HG03039 (cell line): Measurements from ENCODE around the gene MS4A1.
"Not testable (repeated sequence)": the region's sequence is repeated elsewhere in the genome, so short reads cannot be mapped to it uniquely, and the experiment has no call there.

Source experiments
- ATAC-seq: cut with Tn5 transposase; IDR thresholded peaks from one replicate; pipeline ENCODE4 v1.9.1; 2021; ENCODE audit warnings: mild to moderate bottlenecking, moderate library complexity; ENCODE audit not compliant: unreplicated experiment

The MS4A1 gene

DNA sequence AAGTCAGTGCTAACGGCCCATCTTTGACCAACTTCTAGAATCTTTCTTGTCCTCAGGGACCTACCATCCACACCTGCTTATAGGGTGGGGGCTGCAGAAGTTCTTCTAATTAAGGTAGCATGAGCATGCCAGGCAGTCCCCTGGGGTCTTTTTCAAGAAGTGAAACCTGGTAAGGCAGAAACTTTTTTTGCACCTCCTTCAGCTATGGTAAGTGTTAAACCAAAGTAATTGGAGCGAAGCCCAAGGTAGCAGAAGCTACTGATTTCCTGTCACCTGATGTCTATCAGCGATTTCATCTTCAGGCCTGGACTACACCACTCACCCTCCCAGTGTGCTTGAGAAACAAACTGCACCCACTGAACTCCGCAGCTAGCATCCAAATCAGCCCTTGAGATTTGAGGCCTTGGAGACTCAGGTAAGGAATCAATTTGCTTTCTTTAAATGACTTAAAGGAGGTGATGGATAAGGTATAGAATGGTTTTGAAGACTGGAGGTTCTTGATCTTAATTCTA is at the start of gene MS4A1:
TSS of gene MS4A1 (plus strand) at position 317 of the 512 bp plus-strand sequence. CDS start 6,528 bp downstream, outside the sequence.
- peak; percentile 68 for ATAC-seq

DNA sequence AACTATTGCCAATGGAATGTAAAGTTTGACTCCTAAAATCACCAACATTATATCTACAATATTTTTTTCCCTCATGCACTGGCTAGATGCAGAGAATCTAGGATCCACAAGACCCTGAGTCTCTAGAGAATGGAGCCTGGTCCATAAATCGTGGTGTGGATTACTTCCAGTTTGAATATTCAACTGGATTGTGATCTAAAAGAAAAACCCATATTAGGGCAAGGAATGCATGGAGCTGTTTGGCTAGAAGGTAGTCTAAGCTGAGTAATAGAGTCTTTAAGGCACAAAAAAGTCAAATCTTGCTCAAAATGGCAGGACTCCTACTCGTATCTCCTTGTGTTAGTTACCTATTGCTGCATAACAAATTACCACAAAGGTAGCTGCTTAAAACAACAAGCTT is 35.6 kb upstream of the MS4A1 start:
- ATAC-seq = no peak

DNA sequence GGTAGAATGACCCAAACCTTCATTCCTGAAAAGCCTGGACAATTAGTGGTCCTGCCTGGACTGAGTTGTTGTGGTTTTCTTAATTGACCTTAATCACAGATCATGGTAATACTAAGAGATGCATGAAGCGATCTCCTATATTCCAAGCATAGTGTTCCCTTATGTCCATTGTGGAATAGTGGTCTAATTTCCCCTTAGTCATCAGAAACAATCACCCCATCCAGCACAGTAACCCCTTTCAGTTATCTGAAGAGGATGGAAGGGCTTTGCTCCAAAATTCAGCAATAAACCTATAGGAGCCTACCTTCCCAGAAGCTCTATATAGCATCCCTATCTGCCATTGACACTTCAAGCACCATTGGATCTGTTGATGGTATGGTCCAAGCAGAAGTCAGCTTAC is 33.0 kb upstream of the MS4A1 start:
- no peak for ATAC-seq

DNA sequence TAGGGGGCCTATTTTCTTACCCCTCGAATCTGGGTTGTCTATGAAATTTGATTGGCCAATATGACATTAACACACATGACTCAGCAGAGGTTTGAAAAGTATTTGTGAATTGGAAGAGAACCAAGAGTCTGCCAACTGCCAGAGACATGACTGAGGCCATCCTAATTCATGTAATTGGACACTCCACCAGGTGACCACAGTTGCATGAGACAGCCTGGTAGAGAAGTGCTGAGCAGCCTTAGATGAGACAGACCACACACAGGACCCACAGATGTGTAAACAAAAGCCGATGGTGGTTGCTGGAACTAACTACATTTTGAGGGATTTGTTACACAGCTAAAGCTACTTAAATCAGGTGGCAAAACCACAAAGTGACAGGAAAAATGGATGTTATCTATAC is 27.1 kb upstream of the MS4A1 start:
- no peak for ATAC-seq

DNA sequence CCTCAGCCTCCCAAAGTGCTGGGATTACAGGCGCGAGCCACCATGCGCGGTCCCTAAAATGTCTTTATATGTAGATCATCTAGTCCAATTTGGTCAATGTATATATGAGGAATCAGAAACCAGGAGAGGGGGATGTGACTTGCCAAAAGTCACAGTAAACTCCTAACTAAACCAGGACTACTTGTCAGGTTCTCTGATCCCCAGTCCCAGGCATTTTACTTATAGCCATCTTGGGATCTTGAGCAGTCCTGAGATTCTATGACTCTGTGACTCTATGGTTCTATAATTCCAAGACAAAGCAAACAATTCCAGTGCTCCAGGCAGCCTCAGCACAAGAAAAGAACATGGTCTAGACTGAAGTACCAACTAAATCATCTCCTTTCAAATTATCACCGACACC is 26.4 kb upstream of the MS4A1 start, which contains the start of gene MS4A5:
TSS of gene MS4A5 (plus strand) at position 301 of the 400 bp plus-strand sequence. CDS start 103 bp downstream, outside the sequence.
- no peak for ATAC-seq

DNA sequence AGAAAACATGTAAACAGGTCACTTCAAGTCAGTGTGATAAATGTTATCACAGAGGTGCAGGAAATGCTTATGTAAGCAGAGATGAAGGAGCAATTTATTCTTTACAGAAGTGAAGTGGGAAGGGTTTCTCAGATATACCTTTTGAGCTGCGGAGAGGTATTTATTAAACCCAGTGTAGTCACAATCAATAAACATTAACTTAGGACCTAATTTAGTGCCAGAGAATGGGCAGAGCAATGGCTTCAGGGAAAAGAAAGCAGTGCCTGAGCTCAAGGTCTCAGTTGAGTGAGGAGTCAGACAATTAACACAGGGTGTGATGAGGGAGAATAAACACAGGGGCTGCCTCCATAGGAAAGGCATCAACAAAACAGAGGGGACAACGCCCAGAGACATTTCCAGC is 24.4 kb upstream of the MS4A1 start:
- ATAC-seq = no peak

DNA sequence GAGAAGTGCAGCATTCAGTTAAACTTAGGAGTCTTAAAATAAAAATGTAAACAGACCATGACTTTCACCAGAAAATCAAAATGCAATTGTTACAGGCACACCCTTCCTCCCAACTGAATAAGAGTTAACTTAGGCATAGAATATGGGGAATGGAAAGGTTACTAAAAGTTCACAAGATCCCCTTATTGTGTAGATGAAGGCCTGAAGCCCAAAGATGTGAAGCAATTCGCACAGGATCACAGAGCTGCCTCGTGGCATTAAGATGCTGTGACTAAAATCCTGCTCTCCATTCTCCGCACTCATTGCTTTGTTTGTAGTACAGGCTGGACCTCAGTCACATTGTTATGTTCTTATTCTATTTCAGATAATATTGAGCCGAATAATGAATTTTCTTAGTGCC is 22.2 kb upstream of the MS4A1 start:
- no peak for ATAC-seq

DNA sequence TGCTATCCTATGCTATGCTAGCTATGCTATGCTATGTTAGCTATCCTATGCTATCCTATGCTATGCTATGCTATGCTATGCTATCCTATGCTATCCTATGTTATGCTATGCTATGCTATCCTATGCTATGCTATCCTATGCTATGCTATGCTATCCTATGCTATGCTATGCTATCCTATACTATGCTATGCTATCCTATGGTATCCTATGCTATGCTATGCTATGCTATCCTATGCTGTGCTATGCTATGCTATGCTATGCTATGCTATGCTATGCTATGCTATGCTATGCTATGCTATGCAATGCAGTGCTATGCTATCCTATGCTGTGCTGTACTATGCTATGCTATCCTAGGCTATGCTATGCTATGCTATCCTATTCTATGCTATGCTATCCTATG is 8.6 kb upstream of the MS4A1 start:
- ATAC-seq = no peak

DNA sequence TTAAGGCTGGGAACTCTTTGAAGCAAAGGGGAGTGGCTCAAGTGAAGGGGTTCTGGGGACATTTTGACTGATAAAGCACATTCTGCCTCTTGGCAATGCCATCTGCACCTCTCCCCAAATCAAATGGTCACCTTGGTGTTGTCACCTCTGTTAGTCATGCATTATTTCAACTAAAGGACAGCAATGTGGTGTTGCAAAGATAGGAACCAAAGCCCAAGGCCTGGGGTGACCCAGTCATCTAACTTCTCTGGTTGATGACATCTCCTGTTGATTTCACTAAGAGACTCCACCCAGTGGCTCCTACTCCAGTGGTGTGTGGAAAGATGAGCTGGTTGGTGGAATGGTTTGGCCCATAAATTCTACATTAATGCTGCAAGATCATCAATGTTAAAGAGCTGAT is 7.8 kb upstream of the MS4A1 start:
- ATAC-seq = no peak

DNA sequence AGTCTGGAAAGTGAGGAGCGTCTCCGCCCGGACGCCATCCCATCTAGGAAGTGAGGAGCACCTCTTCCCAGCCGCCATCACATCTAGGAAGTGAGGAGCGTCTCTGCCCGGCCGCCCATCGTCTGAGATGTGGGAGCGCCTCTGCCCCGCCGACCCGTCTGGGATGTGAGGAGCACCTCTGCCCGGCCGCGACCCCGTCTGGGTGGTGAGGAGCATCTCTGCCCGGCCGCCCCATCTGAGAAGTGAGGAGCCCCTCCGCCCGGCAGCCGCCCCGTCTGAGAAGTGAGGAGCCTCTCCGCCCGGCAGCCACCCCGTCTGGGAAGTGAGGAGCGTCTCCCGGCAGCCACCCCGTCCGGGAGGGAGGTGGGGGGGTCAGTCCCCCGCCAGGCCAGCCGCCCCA is 4.5 kb upstream of the MS4A1 start:
- not testable (repeated sequence) for ATAC-seq

DNA sequence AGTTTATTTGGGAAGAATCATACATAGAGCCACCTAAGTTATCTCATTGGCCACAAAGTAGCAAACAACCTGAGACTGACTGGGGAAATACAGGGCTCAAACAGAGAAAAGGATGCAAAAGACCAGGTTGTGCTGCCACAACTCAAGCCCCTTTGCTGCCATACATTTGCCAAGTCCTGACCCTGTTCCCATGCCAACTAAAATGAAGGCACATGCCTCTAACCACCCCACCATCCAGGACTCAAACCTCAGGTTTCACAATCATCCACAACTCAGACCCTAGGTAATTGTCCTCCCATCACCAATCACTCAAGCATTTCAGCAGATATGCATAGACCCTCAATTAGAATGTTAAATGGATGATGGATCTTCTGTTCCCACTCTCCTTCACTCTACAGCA is 1.4 kb upstream of the MS4A1 start:
- no peak for ATAC-seq

DNA sequence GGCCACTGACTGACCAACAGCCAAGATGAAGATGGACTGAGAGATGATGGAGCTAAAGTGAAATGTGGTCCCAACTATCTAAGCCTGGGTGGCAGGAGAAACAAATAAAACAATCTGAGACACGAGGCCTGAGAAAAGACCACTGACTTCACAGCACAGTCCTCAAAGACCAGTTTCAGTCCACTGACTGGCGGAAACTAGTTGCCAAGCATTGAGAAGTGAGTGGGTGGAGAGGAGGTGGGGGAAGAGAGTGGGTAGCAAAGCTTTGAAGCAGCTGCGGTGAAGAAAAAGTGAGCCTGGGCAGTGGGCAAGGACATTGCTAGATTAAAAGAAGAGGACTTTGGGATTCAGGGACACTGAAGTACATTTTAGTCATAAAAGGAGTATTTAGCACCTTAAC is 1.9 kb downstream of the MS4A1 start:
- peak; percentile 41 for ATAC-seq

DNA sequence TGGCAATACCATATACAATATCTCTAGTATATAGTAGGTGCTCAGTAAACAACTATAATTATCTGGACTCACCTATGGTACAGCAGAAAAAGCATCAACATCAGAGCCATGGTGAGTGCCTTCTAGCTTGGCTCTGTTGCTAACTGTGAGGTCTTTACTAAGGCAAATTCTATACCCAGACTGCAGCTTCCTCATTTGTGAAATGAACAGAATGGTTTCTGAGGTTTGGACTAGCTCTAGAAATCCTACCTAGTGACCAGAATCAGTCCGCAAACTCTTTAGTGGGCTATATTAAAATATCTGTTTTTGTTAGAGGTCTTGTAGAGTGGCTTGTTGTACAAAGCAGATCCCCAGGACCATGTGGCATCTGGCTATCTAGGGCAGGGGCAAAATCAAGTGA is 3.7 kb downstream of the MS4A1 start:
- no peak for ATAC-seq

DNA sequence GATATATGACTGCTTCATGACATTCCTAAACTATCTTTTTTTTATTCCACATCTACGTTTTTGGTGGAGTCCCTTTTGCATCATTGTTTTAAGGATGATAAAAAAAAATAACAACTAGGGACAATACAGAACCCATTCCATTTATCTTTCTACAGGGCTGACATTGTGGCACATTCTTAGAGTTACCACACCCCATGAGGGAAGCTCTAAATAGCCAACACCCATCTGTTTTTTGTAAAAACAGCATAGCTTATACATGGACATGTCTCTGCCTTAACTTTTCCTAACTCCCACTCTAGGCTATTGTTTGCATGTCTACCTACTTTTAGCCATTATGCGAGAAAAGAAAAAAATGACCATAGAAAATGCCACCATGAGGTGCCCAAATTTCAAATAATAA is 13.2 kb downstream of the MS4A1 start:
- no peak for ATAC-seq

DNA sequence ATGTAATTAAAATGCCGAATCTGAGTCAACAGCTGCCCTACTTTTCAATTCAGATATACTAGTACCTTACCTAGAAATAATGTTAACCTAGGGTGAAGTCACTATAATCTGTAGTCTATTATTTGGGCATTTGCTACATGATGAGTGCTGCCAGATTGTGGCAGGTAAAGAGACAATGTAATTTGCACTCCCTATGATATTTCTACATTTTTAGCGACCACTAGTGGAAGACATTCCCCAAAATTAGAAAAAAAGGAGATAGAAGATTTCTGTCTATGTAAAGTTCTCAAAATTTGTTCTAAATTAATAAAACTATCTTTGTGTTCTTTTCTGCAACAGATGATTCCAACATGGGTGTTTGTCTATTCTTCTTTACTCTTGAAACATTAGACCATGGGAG is 14.1 kb downstream of the MS4A1 start:
- no peak for ATAC-seq

DNA sequence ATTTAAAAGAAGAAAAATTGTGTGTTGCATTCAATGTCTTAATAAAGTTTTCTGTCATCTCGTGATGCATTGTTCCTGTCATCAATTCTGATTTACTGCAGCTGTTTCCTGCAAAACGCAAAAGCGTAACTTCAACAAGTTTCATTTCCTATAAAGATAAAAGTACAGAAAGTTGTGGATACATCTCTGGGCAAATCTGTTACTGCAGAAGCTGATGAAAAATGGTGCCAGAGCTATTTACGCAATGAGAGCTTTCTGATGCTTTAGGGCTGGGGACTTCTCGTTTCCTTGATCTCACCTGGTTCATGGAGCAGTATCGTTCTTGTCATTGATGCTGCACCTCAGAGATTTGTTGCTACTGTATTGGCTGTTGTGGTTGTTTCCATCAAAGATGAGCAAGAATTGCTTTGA is 21.4 kb downstream of the MS4A1 start:
- no peak for ATAC-seq

DNA sequence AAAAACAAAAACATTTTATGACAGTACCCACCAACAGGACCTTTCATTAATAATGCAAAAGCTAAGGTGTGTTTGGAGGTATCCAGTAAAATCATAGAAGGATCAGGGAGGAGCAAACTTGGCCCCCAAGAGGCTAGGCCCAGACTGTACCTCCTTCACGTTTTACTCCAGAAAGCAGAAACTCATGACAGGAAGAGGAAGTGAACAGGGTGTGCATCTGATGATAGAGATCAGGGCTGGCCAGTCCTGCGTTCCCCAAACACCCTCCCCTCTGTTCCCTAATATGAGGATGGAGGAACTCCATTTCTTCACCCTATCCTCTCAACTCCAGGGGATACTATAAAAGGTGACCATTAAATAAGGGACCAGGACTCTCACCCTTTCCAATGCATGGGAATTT is 26.7 kb downstream of the MS4A1 start:
- no peak for ATAC-seq

DNA sequence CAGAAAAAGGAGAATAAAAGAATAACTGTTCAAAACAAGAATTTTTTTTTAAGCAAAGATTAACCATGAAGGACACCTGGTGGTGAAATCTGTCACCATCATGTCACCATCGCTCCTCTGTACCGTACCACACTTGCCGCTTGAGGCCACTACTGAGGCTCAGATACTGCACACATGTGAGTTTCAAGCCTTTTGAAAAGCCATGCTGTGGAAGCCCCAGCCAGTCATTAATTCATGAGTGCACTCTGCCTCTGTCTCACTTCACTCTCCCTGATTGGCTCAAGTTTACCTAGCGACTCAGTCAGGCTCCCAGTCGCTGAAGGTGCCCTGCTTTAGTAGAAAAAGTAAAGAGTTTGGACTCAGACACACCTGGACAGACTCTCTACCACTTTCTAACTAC is 30.3 kb downstream of the MS4A1 start:
- peak; percentile 95 for ATAC-seq

DNA sequence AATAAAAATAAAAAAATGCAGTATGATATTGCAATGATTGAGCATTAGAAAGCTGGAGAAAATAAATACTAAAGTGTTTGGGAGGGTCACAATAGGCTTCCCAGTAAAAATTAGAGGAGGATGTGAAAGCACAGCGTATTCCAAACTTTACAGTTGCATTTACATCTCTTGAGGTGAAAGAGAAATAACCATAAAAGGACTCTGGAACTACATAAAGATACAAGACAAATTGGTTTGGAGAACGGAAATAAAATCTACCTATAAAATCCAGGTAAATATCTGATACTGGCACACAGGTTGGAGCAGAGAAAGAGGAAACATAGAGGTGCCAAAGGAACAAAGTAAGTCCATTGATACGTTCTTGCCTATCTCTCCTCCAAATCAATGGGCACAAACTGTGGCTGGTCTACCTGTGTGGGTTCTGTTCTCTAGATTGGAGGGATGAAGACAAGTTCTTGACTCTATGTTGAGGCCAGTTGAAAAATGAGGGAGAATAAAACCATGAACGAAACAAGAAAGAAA is 36.9 kb downstream of the MS4A1 start, which contains the start of gene MS4A12:
TSS of gene MS4A12 (plus strand) at position 291 of the 522 bp plus-strand sequence. CDS start 4,541 bp downstream, outside the sequence.
- ATAC-seq = no peak

DNA sequence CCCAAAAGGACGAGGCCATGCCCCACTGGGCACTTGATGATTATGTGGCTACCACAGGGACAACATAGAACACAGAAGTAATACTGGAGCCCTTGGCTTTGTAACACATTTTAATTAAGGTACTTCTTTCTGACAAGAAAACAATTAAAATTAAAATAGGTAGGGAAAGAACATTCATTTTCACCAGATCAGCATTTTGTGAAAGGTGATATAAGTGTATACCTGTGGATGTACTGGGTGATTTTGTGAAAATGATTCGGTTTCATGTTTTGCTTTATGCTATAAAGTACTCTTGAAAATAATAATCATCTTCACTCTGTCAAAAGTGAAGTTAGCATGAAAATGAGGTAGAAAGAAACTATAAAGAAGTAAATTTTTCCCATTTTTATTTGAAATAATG is 37.8 kb downstream of the MS4A1 start:
- ATAC-seq = no peak

DNA sequence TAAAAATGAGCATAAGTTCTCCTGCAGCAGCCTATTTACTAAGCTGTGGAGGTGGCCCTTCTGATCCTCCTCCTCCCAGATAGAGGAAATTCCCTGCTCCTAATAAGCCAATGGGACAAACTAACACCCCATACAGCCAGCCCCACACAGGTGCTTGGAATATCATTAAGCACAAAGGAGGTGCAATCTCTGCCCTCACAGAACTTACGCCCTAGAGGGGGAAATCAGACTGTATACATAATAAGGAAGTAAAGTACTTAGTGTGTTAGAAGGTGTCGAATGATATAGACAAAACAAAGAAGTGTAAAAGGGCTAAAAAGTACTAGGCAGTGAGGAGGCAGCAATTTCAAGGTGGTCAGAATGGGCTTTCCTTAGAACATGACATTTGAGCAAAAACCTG is 42.8 kb downstream of the MS4A1 start:
- ATAC-seq = no peak

DNA sequence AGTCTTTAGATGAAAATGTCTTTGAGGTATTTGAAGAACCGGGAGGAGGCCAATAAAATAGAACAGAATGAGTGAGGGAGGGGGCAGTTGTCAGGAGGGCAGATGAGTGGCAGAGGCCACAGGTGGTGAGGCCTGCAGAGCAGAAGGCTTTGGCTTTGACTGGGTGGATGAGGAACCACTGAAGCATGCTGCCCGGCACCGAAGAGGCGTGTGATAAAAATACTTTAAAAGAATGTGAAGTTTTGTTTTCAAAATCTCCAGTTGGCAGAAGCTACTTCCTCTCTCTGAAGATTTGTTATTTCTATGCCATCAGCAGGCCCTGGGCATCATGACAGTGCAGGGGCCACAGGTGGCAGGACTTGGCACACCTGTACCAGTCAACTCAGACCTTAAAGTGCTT is 43.2 kb downstream of the MS4A1 start:
- ATAC-seq = no peak

DNA sequence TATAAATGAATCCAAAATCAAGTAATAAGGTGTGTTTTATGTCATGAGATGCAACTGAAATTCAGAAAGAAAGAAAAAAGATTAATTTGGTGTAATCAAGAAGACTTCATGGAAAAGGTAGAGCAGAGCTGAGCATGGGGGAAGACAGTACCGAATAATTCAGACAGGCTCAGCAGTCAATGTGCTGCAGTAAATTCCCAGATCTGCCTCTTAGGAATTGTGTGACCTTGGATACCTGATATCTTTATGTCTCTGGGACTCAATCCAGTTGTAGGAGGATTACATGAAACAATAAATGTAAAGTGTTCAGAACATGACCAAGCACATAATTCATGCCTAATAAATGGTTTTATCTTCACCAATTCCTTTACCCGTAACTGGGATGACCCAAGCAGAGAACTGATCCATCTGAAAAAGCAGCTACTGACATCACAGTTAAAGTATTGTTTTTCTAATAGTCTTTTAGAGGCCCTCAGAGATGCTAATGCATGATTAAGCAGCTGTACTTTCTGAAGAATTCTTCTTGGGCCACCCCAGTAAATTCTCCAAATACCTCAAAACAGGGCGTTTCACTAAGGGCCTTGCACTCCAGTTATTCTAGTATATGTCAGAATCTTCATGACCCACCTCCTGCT is 44.7 kb downstream of the MS4A1 start:
- no peak for ATAC-seq
